ENCODE results near the gene ULK4.

The ULK4 gene

DNA sequence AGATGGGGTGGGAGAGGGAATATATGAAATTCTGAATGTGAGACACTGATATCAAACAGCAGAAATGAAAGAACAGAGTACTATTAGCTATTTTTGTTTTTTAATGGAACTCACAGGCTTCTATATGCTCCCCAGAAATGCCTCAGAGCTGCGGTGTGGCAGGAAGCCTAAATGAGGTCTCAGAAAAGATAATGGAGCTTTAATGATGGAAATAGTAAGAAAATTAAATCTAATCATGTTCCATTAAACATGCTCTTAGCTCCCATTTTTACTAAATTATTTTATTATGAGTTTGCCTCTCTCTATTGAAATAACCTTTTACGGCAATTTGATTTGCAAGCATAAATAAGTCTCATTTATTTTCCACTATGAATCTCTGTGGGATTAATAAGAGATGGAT is 378.9 kb downstream of the ULK4 start:
- no peak overlapping the region for H3K4me3 ChIP-seq (ENCODE audit: insufficient read depth, low read length, poor library complexity, severe bottlenecking)
- H2AFZ ChIP-seq (ENCODE audit: low read depth, low read length, severe bottlenecking): no peak overlapping the region
- H3F3A ChIP-seq (ENCODE audit: insufficient read depth): no peaks in the 10 kb centered on the region
- TF ChIP-seq, protein P1, sequence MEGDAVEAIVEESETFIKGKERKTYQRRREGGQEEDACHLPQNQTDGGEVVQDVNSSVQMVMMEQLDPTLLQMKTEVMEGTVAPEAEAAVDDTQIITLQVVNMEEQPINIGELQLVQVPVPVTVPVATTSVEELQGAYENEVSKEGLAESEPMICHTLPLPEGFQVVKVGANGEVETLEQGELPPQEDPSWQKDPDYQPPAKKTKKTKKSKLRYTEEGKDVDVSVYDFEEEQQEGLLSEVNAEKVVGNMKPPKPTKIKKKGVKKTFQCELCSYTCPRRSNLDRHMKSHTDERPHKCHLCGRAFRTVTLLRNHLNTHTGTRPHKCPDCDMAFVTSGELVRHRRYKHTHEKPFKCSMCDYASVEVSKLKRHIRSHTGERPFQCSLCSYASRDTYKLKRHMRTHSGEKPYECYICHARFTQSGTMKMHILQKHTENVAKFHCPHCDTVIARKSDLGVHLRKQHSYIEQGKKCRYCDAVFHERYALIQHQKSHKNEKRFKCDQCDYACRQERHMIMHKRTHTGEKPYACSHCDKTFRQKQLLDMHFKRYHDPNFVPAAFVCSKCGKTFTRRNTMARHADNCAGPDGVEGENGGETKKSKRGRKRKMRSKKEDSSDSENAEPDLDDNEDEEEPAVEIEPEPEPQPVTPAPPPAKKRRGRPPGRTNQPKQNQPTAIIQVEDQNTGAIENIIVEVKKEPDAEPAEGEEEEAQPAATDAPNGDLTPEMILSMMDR (IDR thresholded peaks at IDR 0.05; ENCODE audit: insufficient read depth, low read length, poor library complexity, severe bottlenecking): no peak
- no peak for TF ChIP-seq EZH2phosphoT487 (conservative IDR thresholded peaks at IDR 0.05; ENCODE audit: low read length)
- no peak overlapping the region for H3K4me2 ChIP-seq (ENCODE audit: low read depth, low read length, poor library complexity, severe bottlenecking)
- no peaks in the 10 kb centered on the region for H3K9me3 ChIP-seq (ENCODE audit: insufficient read depth, low read length)
- H3K9ac ChIP-seq (ENCODE audit: low read length): no peak overlapping the region
- no peaks in the 10 kb centered on the region for H3K27me3 ChIP-seq (ENCODE audit: low read length)
- no peaks in the 10 kb centered on the region for H3K79me2 ChIP-seq (ENCODE audit: insufficient read depth, low read length)
- H3K27ac ChIP-seq (ENCODE audit: low read depth, low read length): no peak overlapping the region
- no peaks in the 10 kb centered on the region for H3K9me2 ChIP-seq (replicated peaks; ENCODE audit: insufficient read depth, low read length)
- H3K36me3 ChIP-seq (ENCODE audit: low read length): no peaks in the 10 kb centered on the region
- no peaks in the 10 kb centered on the region for H4K20me1 ChIP-seq (ENCODE audit: low read depth, low read length)

DNA sequence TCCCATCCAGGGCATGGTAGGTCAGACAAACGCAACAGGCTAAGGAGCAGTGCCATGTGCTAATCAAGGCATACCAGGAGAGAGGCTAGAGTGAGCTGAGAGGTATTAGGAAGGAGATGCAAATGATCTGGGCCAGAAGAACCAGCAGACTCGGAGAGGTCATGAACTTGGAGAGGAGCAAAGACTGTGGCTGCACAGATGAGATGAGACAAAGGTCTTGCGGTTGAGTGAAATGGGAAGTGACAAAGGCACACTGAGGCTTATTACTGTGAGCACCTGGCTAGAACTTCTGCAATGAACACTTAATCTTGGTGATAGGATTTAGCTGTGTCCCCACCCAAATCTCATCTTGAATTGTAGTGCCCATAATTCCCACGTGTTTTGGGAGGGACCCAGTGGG is 380.2 kb downstream of the ULK4 start:
- no peaks in the 10 kb centered on the region for H3F3A ChIP-seq (ENCODE audit: insufficient read depth)
- no peaks in the 10 kb centered on the region for H3K79me2 ChIP-seq (ENCODE audit: insufficient read depth, low read length)
- no peaks in the 10 kb centered on the region for H3K9me3 ChIP-seq (ENCODE audit: insufficient read depth, low read length)
- no peaks in the 10 kb centered on the region for H3K27me3 ChIP-seq (ENCODE audit: low read length)
- H4K20me1 ChIP-seq (ENCODE audit: low read depth, low read length): no peaks in the 10 kb centered on the region
- no peak overlapping the region for H3K4me3 ChIP-seq (ENCODE audit: insufficient read depth, low read length, poor library complexity, severe bottlenecking)
- H3K9me2 ChIP-seq (replicated peaks; ENCODE audit: insufficient read depth, low read length): no peaks in the 10 kb centered on the region
- TF ChIP-seq, protein P1 (IDR thresholded peaks at IDR 0.05; ENCODE audit: insufficient read depth, low read length, poor library complexity, severe bottlenecking): no peak
- TF ChIP-seq EZH2phosphoT487 (conservative IDR thresholded peaks at IDR 0.05; ENCODE audit: low read length): no peak
- H2AFZ ChIP-seq (ENCODE audit: low read depth, low read length, severe bottlenecking): no peak overlapping the region
- H3K36me3 ChIP-seq (ENCODE audit: low read length): no peaks in the 10 kb centered on the region
- H3K9ac ChIP-seq (ENCODE audit: low read length): no peak overlapping the region
- no peak overlapping the region for H3K4me2 ChIP-seq (ENCODE audit: low read depth, low read length, poor library complexity, severe bottlenecking)
- no peak overlapping the region for H3K27ac ChIP-seq (ENCODE audit: low read depth, low read length)

DNA sequence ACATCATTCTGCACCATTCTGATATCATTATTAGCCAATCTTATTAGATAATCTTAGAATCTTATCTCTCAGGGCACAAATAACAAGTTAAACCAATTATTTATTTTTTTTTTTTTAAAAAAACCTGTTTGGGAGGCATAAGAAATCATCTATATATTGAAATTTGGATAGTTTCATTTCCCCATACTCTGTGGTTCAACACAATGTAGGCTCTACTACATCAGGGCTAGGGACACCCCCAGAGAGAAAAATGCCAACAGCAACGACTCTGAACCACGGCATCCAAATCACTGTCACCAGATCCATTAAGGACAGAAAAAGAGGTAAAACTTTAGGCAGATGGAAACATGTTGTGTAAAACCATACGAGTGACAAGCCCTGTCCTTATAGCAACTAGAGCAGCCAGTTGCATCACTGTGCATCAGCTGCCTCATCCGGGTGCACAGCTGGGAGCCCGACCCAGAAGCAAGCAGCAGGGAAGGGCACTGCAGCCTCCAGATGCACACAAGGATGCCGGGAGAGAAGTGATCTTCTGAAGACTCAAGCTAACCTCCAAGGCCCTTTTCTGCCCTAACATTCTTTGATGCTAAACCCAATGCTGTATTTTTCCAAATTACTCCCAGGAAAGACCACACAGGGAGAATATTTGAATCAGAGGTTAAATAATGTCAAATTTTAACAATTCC is 381.5 kb downstream of the ULK4 start:
- no peaks in the 10 kb centered on the region for H3K9me3 ChIP-seq (ENCODE audit: insufficient read depth, low read length)
- H3K4me2 ChIP-seq (ENCODE audit: low read depth, low read length, poor library complexity, severe bottlenecking): no peak overlapping the region
- no peak overlapping the region for H3K4me3 ChIP-seq (ENCODE audit: insufficient read depth, low read length, poor library complexity, severe bottlenecking)
- no peaks in the 10 kb centered on the region for H4K20me1 ChIP-seq (ENCODE audit: low read depth, low read length)
- no peak overlapping the region for H3K27ac ChIP-seq (ENCODE audit: low read depth, low read length)
- H3K79me2 ChIP-seq (ENCODE audit: insufficient read depth, low read length): no peaks in the 10 kb centered on the region
- H3F3A ChIP-seq (ENCODE audit: insufficient read depth): no peaks in the 10 kb centered on the region
- H3K9me2 ChIP-seq (replicated peaks; ENCODE audit: insufficient read depth, low read length): no peaks in the 10 kb centered on the region
- no peaks in the 10 kb centered on the region for H3K36me3 ChIP-seq (ENCODE audit: low read length)
- TF ChIP-seq, protein P1 (IDR thresholded peaks at IDR 0.05; ENCODE audit: insufficient read depth, low read length, poor library complexity, severe bottlenecking): no peak
- no peak for TF ChIP-seq EZH2phosphoT487 (conservative IDR thresholded peaks at IDR 0.05; ENCODE audit: low read length)
- H2AFZ ChIP-seq (ENCODE audit: low read depth, low read length, severe bottlenecking): no peak overlapping the region
- no peaks in the 10 kb centered on the region for H3K27me3 ChIP-seq (ENCODE audit: low read length)
- no peak overlapping the region for H3K9ac ChIP-seq (ENCODE audit: low read length)

Measured in SU-DHL-6 (cell line).